ENCODE data around the gene SLC49A4.

The SLC49A4 gene

GRCh38 chr3:122794779-122795673, at the start of gene SLC49A4 (continued):
- TF ChIP-seq SETDB1 (IDR thresholded peaks at IDR 0.05; ENCODE audit: insufficient read length, low read length): no peak
- no peak for TF ChIP-seq ZNF843 (tag by site-specific recombination; IDR thresholded peaks at IDR 0.05)
- TF ChIP-seq ZNF169 (tag by site-specific recombination; IDR thresholded peaks at IDR 0.05): no peak
- TF ChIP-seq BCL11A (tag by site-specific recombination; IDR thresholded peaks at IDR 0.05; ENCODE audit: low read depth): peak; percentile 82; the same call in 1 of the 2 replicates
- no peak for TF ChIP-seq ZNF311 (tag by site-specific recombination; IDR thresholded peaks at IDR 0.05; ENCODE audit: borderline replicate concordance)
- TF ChIP-seq PRDM4 (tag by site-specific recombination; IDR thresholded peaks at IDR 0.05): peak; percentile 77
- TF ChIP-seq OSR2 (tag by site-specific recombination; IDR thresholded peaks at IDR 0.05): 0 out of 2 replicates have a peak, but pooled peaks have one; percentile 11
- TF ChIP-seq ZNF362 (tag by site-specific recombination; IDR thresholded peaks at IDR 0.05): no peak
- TF ChIP-seq ZSCAN4 (tag by site-specific recombination; IDR thresholded peaks at IDR 0.05): no peak
- TF ChIP-seq ZNF266 (tag by site-specific recombination; IDR thresholded peaks at IDR 0.05; ENCODE audit: low read depth): no peak
- TF ChIP-seq PATZ1 (tag by site-specific recombination; IDR thresholded peaks at IDR 0.05): peak; percentile 86
- no peak for TF ChIP-seq ZNF121 (tag by site-specific recombination; IDR thresholded peaks at IDR 0.05)
- no peak for TF ChIP-seq ZNF792 (tag by site-specific recombination; IDR thresholded peaks at IDR 0.05)
- TF ChIP-seq AEBP2 (tag by site-specific recombination; IDR thresholded peaks at IDR 0.05; ENCODE audit: borderline replicate concordance): no peak
- no peak for TF ChIP-seq ZNF544 (tag by site-specific recombination; IDR thresholded peaks at IDR 0.05)
- no peak for TF ChIP-seq ZNF747 (tag by site-specific recombination; IDR thresholded peaks at IDR 0.05)
- peak; percentile 69 for TF ChIP-seq ZNF335 (tag by site-specific recombination; conservative IDR thresholded peaks at IDR 0.05)
- TF ChIP-seq ZXDB (tag by site-specific recombination; IDR thresholded peaks at IDR 0.05): no peak; the same call in none of the 2 replicates
- no peak for TF ChIP-seq ZNF658 (tag by site-specific recombination; IDR thresholded peaks at IDR 0.05)
- TF ChIP-seq EGR2 (tag by site-specific recombination; IDR thresholded peaks at IDR 0.05; ENCODE audit: low read depth): no peak
- TF ChIP-seq ZNF221 (tag by site-specific recombination; IDR thresholded peaks at IDR 0.05; ENCODE audit: borderline replicate concordance): no peak
- TF ChIP-seq GLIS2 (tag by site-specific recombination; IDR thresholded peaks at IDR 0.05): peak; percentile 91
- no peak for TF ChIP-seq YY1 (tag by site-specific recombination; IDR thresholded peaks at IDR 0.05)
- no peak for TF ChIP-seq ZNF621 (tag by site-specific recombination; IDR thresholded peaks at IDR 0.05)
- no peak for TF ChIP-seq ZNF341 (tag by site-specific recombination; IDR thresholded peaks at IDR 0.05; ENCODE audit: low read depth)
- TF ChIP-seq ZNF23 (tag by site-specific recombination; IDR thresholded peaks at IDR 0.05; ENCODE audit: borderline replicate concordance): no peak
- peak; percentile 73 for TF ChIP-seq ZIC2 (tag by site-specific recombination; IDR thresholded peaks at IDR 0.05)
- peak; percentile 69 for TF ChIP-seq ZBTB17 (tag by site-specific recombination; IDR thresholded peaks at IDR 0.05)
- no peak for TF ChIP-seq ZNF19 (tag by site-specific recombination; IDR thresholded peaks at IDR 0.05; ENCODE audit: low read depth)
- no peak for TF ChIP-seq SCRT1 (tag by site-specific recombination; IDR thresholded peaks at IDR 0.05; ENCODE audit: borderline replicate concordance)
- no peak for TF ChIP-seq ZNF239 (tag by site-specific recombination; IDR thresholded peaks at IDR 0.05)
- peak; percentile 43; the same call in 1 of the 2 replicates for TF ChIP-seq FEZF1 (tag by site-specific recombination; IDR thresholded peaks at IDR 0.05)
- no peak for TF ChIP-seq YY2 (tag by site-specific recombination; IDR thresholded peaks at IDR 0.05)
